PC-9 (cell line): ENCODE measurements around the gene RUNX1. TPM values are rescaled to one million over a fixed set of nuclear protein-coding genes. Genes with fewer than 3 reads are reported as not detected.

ENCODE experiments used
- BruUV-seq: library from RNA; stranded (reverse); fragments of 400-500 nt; replicated peaks from 2 replicates; lab custom pipeline; 2021; lab: Mats Ljungman, UMichigan
- CTCF ChIA-PET: fragments of 300-600 bp; sonication (Branson Sonifier 250); formaldehyde crosslinking; loops from one replicate; lab custom pipeline; 2022; ENCODE audit warnings: antibody characterized with exemption; lab: Charles Lee
- POLR2A ChIA-PET: fragments of 300-600 bp; sonication (Branson Sonifier 250); formaldehyde crosslinking; loops from one replicate; lab custom pipeline; 2022; ENCODE audit warnings: antibody characterized with exemption; ENCODE audit not compliant: unreplicated experiment; lab: Charles Lee
- DNase-seq, 2 experiments: peaks; one replicate each; pipeline versions ENCODE4 v3.0.0 to v3.0.0-alpha.2; 2015 to 2022; ENCODE audit warnings: mixed read lengths in 1 of 2
- H2AFZ ChIP-seq: fragments of 200-600 bp; sonication (generic); 2 replicates; pipeline ENCODE4 v1.8.1; 2017; ENCODE audit warnings: antibody characterized with exemption
- H3F3A ChIP-seq: fragments of 200-600 bp; sonication (generic); 2 replicates; pipeline ENCODE4 v1.8.1; 2017; ENCODE audit warnings: antibody characterized with exemption, mild to moderate bottlenecking, low read depth; ENCODE audit not compliant: insufficient read depth
- H3K27ac ChIP-seq: fragments of 200-600 bp; sonication (generic); 2 replicates; pipeline ENCODE4 v1.6.1; 2016; ENCODE audit warnings: mixed run types
- H3K27me3 ChIP-seq: fragments of 200-600 bp; sonication (generic); 2 replicates; pipeline ENCODE4 v1.6.1; 2016; ENCODE audit warnings: low read depth, mixed run types; ENCODE audit not compliant: insufficient read depth
- H3K36me3 ChIP-seq: fragments of 200-600 bp; sonication (generic); 2 replicates; pipeline ENCODE4 v1.6.1; 2016; ENCODE audit warnings: low read depth, mixed run types
- H3K4me1 ChIP-seq: fragments of 200-600 bp; sonication (generic); replicated peaks from 2 replicates; pipeline ENCODE4 v1.6.1; 2016; ENCODE audit warnings: mixed run types; ENCODE audit not compliant: insufficient read depth
- H3K4me2 ChIP-seq: fragments of 200-600 bp; sonication (generic); 2 replicates; pipeline ENCODE4 v1.6.1; 2017; ENCODE audit warnings: mixed run types
- H3K4me3 ChIP-seq: fragments of 200-600 bp; sonication (generic); 2 replicates; pipeline ENCODE4 v1.6.1; 2016; ENCODE audit warnings: mixed run types
- H3K79me2 ChIP-seq: fragments of 200-600 bp; sonication (generic); 2 replicates; pipeline ENCODE4 v1.6.1; 2017; ENCODE audit warnings: low read depth, mixed run types
- H3K9me2 ChIP-seq: fragments of 200-600 bp; sonication (generic); 2 replicates; pipeline ENCODE4 v1.8.1; 2017; ENCODE audit warnings: mild to moderate bottlenecking; ENCODE audit not compliant: insufficient read depth
- H3K9me3 ChIP-seq: fragments of 200-600 bp; sonication (generic); 2 replicates; pipeline ENCODE4 v1.8.1; 2016; ENCODE audit warnings: low read depth; ENCODE audit not compliant: insufficient read depth
- H4K20me1 ChIP-seq: fragments of 200-600 bp; sonication (generic); 2 replicates; pipeline ENCODE4 v1.8.1; 2017; ENCODE audit not compliant: insufficient read depth
- CTCF ChIP-seq: fragments of 200-600 bp; sonication (generic); conservative IDR thresholded peaks from 2 replicates; pipeline ENCODE4 v1.6.1; 2017; ENCODE audit warnings: mixed run types, antibody characterized with exemption, mild to moderate bottlenecking, moderate library complexity
- EZH2 ChIP-seq: fragments of 200-600 bp; sonication (generic); IDR thresholded peaks from 2 replicates; pipeline ENCODE4 v1.8.0; 2017; ENCODE audit warnings: antibody characterized with exemption, low read depth
- intact Hi-C: fragments of 100-400 bp; cut with micrococcal nuclease; formaldehyde crosslinking; loops from one replicate; pipeline ENCODE4 v1.10.0; 2022; ENCODE audit not compliant: unreplicated experiment
- total RNA-seq: library from RNA; stranded (reverse); gene quantifications from 2 replicates; pipeline ENCODE4 v1.2.3, GENCODE V29; 2021

RUNX1 gene
- total RNA-seq, 1 experiment from 2014 or later: 58.5 TPM

DNA sequence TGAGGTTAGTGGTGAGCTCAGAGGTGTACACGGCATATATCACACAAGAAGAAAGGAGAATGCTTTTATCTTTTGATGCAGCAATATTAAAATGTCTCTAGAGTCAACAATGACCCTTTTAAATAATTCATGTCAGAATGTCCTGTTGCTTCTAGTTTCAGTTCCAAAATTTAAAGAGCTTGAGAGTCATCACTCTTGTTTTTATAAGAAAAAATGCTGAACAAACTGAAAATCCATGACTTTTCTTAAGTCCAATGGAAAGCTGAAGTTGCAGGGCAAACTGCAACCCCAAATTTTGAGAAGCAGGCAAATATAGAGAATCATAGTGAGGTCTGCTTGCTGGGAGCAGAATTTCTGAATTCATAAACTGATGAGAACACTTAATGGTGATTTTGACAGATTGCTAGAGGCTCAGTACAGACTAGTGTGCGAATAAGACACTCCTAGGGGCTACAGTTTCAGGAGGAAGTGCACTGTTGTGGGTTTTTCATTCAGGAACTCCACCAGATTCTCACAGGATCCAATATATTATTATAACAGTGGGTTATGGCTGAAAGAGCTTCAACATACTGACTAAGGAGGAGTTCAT is 245.2 kb downstream of the RUNX1 start:
- CTCF ChIA-PET: interaction anchor here (0.5 kb wide), 1 partner anchor 20 kb away, joined by 5 read pairs; no protein-coding TSS in a partner anchor

GRCh38 chr21:34802180-34802899 is 246.8 kb downstream of the RUNX1 start:
- Histone ChIP-seq H4K20me1 (no peaks in the 10 kb centered on the region), H3K27ac (peak overlapping the region; percentile 14), H3K4me1 (peaks cover 53% of the 10 kb centered on the region), H3K36me3 (peaks cover 72% of the 10 kb centered on the region), H3K9me3 (peaks cover 7% of the 10 kb centered on the region), H3K9me2 (no peaks in the 10 kb centered on the region), H3K4me3 (no peak overlapping the region), H3K79me2 (peaks cover 66% of the 10 kb centered on the region), H3K27me3 (no peaks in the 10 kb centered on the region), H3K4me2 (no peak overlapping the region), H2AFZ (no peak overlapping the region), H3F3A (peaks cover 44% of the 10 kb centered on the region)
- intact Hi-C loops: no loop called here
- ChIA-PET POLR2A (no interaction called here), CTCF (no interaction called here)
- DNase-seq: no peak
- no peak for TF ChIP-seq CTCF
- no peak for TF ChIP-seq EZH2
- no TSS peak for BruUV-seq

More for the DNA sequence above, 245.2 kb downstream of the RUNX1 start:
- Histone ChIP-seq H4K20me1 (no peaks in the 10 kb centered on the region), H3K4me1 (peaks cover 53% of the 10 kb centered on the region), H3K27me3 (no peaks in the 10 kb centered on the region), H3K79me2 (peaks cover 65% of the 10 kb centered on the region), H3K4me3 (no peak overlapping the region), H3F3A (peaks cover 51% of the 10 kb centered on the region), H2AFZ (no peak overlapping the region), H3K9me3 (peaks cover 7% of the 10 kb centered on the region), H3K27ac (peak overlapping the region; percentile 37; the same call in 1 of the 2 replicates), H3K9me2 (no peaks in the 10 kb centered on the region), H3K4me2 (no peak overlapping the region), H3K36me3 (peaks cover 63% of the 10 kb centered on the region)
- no peak for TF ChIP-seq CTCF
- intact Hi-C loops: no loop called here
- no TSS peak for BruUV-seq
- POLR2A ChIA-PET: no interaction called here
- DNase-seq: no peak

DNA sequence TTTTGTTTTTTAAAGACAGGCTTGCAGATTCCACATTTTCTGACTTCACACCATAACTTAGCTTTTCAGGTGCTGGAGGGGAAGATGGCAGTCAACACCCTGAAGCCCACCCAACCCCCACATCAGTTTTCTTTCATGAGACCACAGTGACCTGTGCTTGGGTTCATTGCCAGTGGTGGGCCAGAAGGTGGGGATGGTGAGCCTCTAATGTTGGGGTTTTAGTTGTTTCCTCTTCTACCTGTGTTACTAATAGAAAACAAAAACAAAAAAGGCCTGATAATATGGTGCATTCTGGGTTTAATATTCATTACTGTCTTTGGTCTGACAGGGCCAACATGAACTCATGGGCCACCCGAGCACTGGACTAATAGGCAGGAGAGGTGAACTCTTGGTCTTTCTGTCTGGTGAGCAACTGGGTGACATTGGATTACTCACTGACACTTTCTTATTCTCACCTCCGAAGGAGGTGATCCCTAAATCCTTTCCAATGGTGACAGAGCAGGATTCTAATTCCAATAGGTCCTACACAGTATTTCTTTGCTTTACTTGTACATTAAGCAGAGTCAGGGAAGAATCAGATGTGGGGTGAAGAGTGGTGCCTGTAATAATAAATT is 247.5 kb downstream of the RUNX1 start:
- no peaks in the 10 kb centered on the region for H3K9me2 ChIP-seq
- H3K4me3 ChIP-seq: no peak overlapping the region
- no peaks in the 10 kb centered on the region for H3K27me3 ChIP-seq
- peaks cover 40% of the 10 kb centered on the region for H3F3A ChIP-seq
- TF ChIP-seq CTCF (peak; percentile 39; the same call in 1 of the 2 replicates), EZH2 (no peak)
- H3K36me3 ChIP-seq: peaks cover 72% of the 10 kb centered on the region
- H3K79me2 ChIP-seq: peaks cover 64% of the 10 kb centered on the region
- no peak overlapping the region for H2AFZ ChIP-seq
- H4K20me1 ChIP-seq: no peaks in the 10 kb centered on the region
- peaks cover 6% of the 10 kb centered on the region for H3K9me3 ChIP-seq
- peaks cover 53% of the 10 kb centered on the region for H3K4me1 ChIP-seq
- DNase-seq: no peak
- ChIA-PET CTCF (no interaction called here), POLR2A (no interaction called here)
- no TSS peak for BruUV-seq
- intact Hi-C loops: no loop called here
- no peak overlapping the region for H3K4me2 ChIP-seq
- peak overlapping the region; percentile 14 for H3K27ac ChIP-seq
